ENCODE measurements around the gene ODAD3. TPM values are rescaled to one million over a fixed set of nuclear protein-coding genes. Genes with fewer than 3 reads are reported as not detected.

The ODAD3 gene
- total RNA-seq, 1 experiment from 2014 or later = 1.9 TPM

DNA sequence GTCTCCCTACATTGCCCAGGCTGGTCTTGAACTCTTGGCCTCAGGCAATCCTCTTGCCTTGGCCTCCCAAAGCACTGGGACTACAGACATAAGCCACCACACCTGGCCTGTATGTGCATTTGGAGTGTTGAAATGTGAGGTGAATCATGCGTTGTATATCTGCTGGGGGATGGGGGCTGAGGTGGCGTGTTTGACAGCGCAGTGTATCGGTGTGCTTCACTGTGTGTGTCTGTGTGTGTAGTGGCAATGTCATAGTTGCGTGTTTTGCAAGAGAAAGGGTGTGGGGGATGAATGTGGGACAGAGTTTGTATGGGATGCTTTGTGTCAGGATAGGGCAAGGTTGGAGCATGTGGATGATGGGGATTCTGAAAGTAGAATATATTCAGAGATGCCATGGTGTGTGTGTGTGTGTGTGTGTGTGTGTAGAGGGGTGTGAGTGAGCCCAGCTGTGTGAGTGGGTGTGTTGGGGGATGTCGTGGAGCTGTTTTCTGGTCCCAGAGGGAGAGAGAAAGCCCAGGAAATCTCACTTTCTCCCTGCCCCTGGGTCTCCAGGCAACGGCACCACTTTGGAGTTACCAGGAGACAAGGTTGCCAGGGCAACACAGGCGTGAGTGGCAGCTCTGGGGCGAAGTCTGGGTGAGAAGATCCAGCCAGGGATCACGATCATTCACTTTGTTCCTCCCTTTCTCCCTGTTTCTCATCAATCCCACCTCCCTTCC lies 61.6 kb downstream of the ODAD3 start:
- H3K4me3 ChIP-seq (ENCODE audit: low read depth in 2 of 2, low read length in 2 of 2) = peak overlapping the region in 1 of 2 experiments; percentile 68; a peak in 2 of 4 replicates
- CTCF ChIA-PET = no interaction called here
- ATAC-seq = no peak

DNA sequence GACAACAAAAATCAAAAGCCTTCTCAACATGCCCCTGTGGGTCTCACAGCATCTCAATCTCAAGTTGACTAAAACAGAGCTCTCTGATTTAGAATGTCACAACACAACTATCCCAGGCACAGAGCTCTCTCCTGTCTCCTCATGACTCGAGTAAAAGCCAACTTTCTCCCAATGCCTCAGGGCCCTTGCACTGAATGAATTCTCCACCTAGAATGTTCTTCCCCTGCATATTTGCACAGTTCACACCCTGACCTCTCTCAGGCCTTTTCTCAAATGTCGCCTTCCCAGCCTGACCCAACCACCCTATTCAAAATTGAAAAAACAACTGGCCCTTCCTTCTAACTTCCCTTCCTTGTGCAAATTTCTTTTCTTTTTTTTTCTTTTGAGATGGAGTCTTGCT lies 64.2 kb downstream of the ODAD3 start:
- CTCF ChIA-PET = interaction anchor here (0.6 kb wide), 1 partner anchor 11 kb away, joined by 3 read pairs; no protein-coding TSS in a partner anchor
- POLR2A ChIA-PET = no interaction called here

More for the DNA sequence above, 61.6 kb downstream of the ODAD3 start:
- in situ Hi-C loops (cut with HindIII; ENCODE audit: low pct_unique_long_range_greater_than_20kb, low sequenced_read_pairs) = no loop called here
- Histone ChIP-seq H3K4me1 (ENCODE audit: control insufficient read depth, insufficient read depth, low read length) (peaks cover 22% of the 10 kb centered on the region), H3K27me3 (ENCODE audit: control insufficient read depth, insufficient read depth, low read length) (no peaks in the 10 kb centered on the region), H3K9me3 (ENCODE audit: control insufficient read depth, insufficient read depth, low read depth, low read length) (no peaks in the 10 kb centered on the region), H3K27ac (ENCODE audit: low read length) (peak overlapping the region; percentile 88; the same call in 1 of the 2 replicates), H3K36me3 (ENCODE audit: control insufficient read depth, insufficient read depth, low read length) (no peaks in the 10 kb centered on the region)
- POLR2A ChIA-PET = no interaction called here
- no TSS peak for BruUV-seq (replicated peaks)
- TF ChIP-seq POLR2AphosphoS5 (IDR thresholded peaks at IDR 0.05; ENCODE audit: low read depth, low read length) (no peak), SIN3A (IDR thresholded peaks at IDR 0.05; ENCODE audit: borderline replicate concordance, insufficient read depth, low read depth, low read length) (no peak), TCF7L2 (IDR thresholded peaks at IDR 0.05; ENCODE audit: low read depth, low read length) (no peak)
- TF ChIP-seq, protein P1, sequence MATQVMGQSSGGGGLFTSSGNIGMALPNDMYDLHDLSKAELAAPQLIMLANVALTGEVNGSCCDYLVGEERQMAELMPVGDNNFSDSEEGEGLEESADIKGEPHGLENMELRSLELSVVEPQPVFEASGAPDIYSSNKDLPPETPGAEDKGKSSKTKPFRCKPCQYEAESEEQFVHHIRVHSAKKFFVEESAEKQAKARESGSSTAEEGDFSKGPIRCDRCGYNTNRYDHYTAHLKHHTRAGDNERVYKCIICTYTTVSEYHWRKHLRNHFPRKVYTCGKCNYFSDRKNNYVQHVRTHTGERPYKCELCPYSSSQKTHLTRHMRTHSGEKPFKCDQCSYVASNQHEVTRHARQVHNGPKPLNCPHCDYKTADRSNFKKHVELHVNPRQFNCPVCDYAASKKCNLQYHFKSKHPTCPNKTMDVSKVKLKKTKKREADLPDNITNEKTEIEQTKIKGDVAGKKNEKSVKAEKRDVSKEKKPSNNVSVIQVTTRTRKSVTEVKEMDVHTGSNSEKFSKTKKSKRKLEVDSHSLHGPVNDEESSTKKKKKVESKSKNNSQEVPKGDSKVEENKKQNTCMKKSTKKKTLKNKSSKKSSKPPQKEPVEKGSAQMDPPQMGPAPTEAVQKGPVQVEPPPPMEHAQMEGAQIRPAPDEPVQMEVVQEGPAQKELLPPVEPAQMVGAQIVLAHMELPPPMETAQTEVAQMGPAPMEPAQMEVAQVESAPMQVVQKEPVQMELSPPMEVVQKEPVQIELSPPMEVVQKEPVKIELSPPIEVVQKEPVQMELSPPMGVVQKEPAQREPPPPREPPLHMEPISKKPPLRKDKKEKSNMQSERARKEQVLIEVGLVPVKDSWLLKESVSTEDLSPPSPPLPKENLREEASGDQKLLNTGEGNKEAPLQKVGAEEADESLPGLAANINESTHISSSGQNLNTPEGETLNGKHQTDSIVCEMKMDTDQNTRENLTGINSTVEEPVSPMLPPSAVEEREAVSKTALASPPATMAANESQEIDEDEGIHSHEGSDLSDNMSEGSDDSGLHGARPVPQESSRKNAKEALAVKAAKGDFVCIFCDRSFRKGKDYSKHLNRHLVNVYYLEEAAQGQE (IDR thresholded peaks at IDR 0.05; ENCODE audit: insufficient read depth in 1 of 2, low read depth in 2 of 2, low read length in 1 of 2) = no peak
- TF ChIP-seq, protein P2, sequence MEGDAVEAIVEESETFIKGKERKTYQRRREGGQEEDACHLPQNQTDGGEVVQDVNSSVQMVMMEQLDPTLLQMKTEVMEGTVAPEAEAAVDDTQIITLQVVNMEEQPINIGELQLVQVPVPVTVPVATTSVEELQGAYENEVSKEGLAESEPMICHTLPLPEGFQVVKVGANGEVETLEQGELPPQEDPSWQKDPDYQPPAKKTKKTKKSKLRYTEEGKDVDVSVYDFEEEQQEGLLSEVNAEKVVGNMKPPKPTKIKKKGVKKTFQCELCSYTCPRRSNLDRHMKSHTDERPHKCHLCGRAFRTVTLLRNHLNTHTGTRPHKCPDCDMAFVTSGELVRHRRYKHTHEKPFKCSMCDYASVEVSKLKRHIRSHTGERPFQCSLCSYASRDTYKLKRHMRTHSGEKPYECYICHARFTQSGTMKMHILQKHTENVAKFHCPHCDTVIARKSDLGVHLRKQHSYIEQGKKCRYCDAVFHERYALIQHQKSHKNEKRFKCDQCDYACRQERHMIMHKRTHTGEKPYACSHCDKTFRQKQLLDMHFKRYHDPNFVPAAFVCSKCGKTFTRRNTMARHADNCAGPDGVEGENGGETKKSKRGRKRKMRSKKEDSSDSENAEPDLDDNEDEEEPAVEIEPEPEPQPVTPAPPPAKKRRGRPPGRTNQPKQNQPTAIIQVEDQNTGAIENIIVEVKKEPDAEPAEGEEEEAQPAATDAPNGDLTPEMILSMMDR (IDR thresholded peaks at IDR 0.05) = no peak
- DNase-seq (ENCODE audit: low read depth, low spot score) = no peak
- intact Hi-C loops (cut with micrococcal nuclease; ENCODE audit: unreplicated experiment) = no loop called here

More for the DNA sequence above, 64.2 kb downstream of the ODAD3 start:
- Histone ChIP-seq H3K9me3 (ENCODE audit: control insufficient read depth, insufficient read depth, low read depth, low read length) (no peaks in the 10 kb centered on the region), H3K36me3 (ENCODE audit: control insufficient read depth, insufficient read depth, low read length) (no peaks in the 10 kb centered on the region), H3K27me3 (ENCODE audit: control insufficient read depth, insufficient read depth, low read length) (no peaks in the 10 kb centered on the region), H3K4me1 (ENCODE audit: control insufficient read depth, insufficient read depth, low read length) (peaks cover 7% of the 10 kb centered on the region), H3K4me3 (ENCODE audit: low read depth in 2 of 2, low read length in 2 of 2) (no peak overlapping the region), H3K27ac (ENCODE audit: low read length) (no peak overlapping the region)
- ATAC-seq = no peak
- TF ChIP-seq, protein P1 (IDR thresholded peaks at IDR 0.05; ENCODE audit: insufficient read depth in 1 of 2, low read depth in 2 of 2, low read length in 1 of 2) = no peak
- TF ChIP-seq TCF7L2 (IDR thresholded peaks at IDR 0.05; ENCODE audit: low read depth, low read length) (no peak), POLR2AphosphoS5 (IDR thresholded peaks at IDR 0.05; ENCODE audit: low read depth, low read length) (no peak), SIN3A (IDR thresholded peaks at IDR 0.05; ENCODE audit: borderline replicate concordance, insufficient read depth, low read depth, low read length) (no peak)
- no TSS peak for BruUV-seq (replicated peaks)
- in situ Hi-C loops (cut with HindIII; ENCODE audit: low pct_unique_long_range_greater_than_20kb, low sequenced_read_pairs) = no loop called here
- intact Hi-C loops (cut with micrococcal nuclease; ENCODE audit: unreplicated experiment) = no loop called here
- DNase-seq (ENCODE audit: low read depth, low spot score) = no peak

Other genes starting within 250 kb of the ODAD3 start
- gene KANK2, start 237.6 kb downstream of the ODAD3 start, total RNA-seq (2021; ENCODE audit: unreplicated experiment) = 121 TPM
- gene ANGPTL8, start 195.5 kb downstream of the ODAD3 start, total RNA-seq (2021; ENCODE audit: unreplicated experiment) = not detected
- 19.4 TPM for gene DOCK6, start 172.6 kb downstream of the ODAD3 start, total RNA-seq (2021; ENCODE audit: unreplicated experiment)
- gene TSPAN16, start 139.0 kb downstream of the ODAD3 start, total RNA-seq (2021; ENCODE audit: unreplicated experiment) = not detected
- gene RAB3D, start 95.5 kb downstream of the ODAD3 start, total RNA-seq (2021; ENCODE audit: unreplicated experiment) = 46.6 TPM
- 133 TPM for gene TMEM205, start 88.9 kb downstream of the ODAD3 start, total RNA-seq (2021; ENCODE audit: unreplicated experiment)
- gene CCDC159, start 88.6 kb downstream of the ODAD3 start, total RNA-seq (2021; ENCODE audit: unreplicated experiment) = 46.6 TPM
- 43.3 TPM for gene PLPPR2, start 79.7 kb downstream of the ODAD3 start, total RNA-seq (2021; ENCODE audit: unreplicated experiment)
- gene SWSAP1, start 60.5 kb downstream of the ODAD3 start, total RNA-seq (2021; ENCODE audit: unreplicated experiment) = 3.1 TPM
- gene EPOR, start 50.8 kb downstream of the ODAD3 start, total RNA-seq (2021; ENCODE audit: unreplicated experiment) = 16.4 TPM
- 22.6 TPM for gene RGL3, start 15.8 kb downstream of the ODAD3 start, total RNA-seq (2021; ENCODE audit: unreplicated experiment)
- gene PRKCSH, start 514 bp upstream of the ODAD3 start, total RNA-seq (2021; ENCODE audit: unreplicated experiment) = 399 TPM
- gene ELAVL3, start 45.9 kb upstream of the ODAD3 start, total RNA-seq (2021; ENCODE audit: unreplicated experiment) = not detected
- gene ZNF653, start 70.7 kb upstream of the ODAD3 start, total RNA-seq (2021; ENCODE audit: unreplicated experiment) = 10.4 TPM
- 39.4 TPM for gene ECSIT, start 94.0 kb upstream of the ODAD3 start, total RNA-seq (2021; ENCODE audit: unreplicated experiment)
- gene CNN1, start 103.7 kb upstream of the ODAD3 start, total RNA-seq (2021; ENCODE audit: unreplicated experiment) = 0.98 TPM
- gene ELOF1, start 124.1 kb upstream of the ODAD3 start, total RNA-seq (2021; ENCODE audit: unreplicated experiment) = 62.2 TPM
- 0.85 TPM for gene ACP5, start 142.5 kb upstream of the ODAD3 start, total RNA-seq (2021; ENCODE audit: unreplicated experiment)
- gene ZNF627, start 162.4 kb upstream of the ODAD3 start, total RNA-seq (2021; ENCODE audit: unreplicated experiment) = 10.7 TPM